ENCODE results near the gene SFMBT1.

The SFMBT1 gene

GRCh38 chr3:53082736-53083135 lies 36.9 kb upstream of the SFMBT1 start:
- no peaks in the 10 kb centered on the region for H4K20me1 ChIP-seq (ENCODE audit: insufficient read depth, low read length)
- H3K4me3 ChIP-seq (ENCODE audit: low read depth in 1 of 2, low read length in 2 of 2), result no peak overlapping the region
- no peak overlapping the region for H3K4me2 ChIP-seq (ENCODE audit: insufficient read depth, low read length)
- ATAC-seq (ENCODE audit: insufficient read depth, low read depth) (no peak), DNase-seq (no peak)
- no peak overlapping the region for H2AFZ ChIP-seq (ENCODE audit: low read depth, low read length)
- no peak overlapping the region for H3K9ac ChIP-seq (ENCODE audit: low read depth, low read length)
- H3K27me3 ChIP-seq (ENCODE audit: insufficient read depth, low read length, poor library complexity), result no peaks in the 10 kb centered on the region
- H3K9me3 ChIP-seq (ENCODE audit: insufficient read depth, low read length, severe bottlenecking), result no peaks in the 10 kb centered on the region
- TF ChIP-seq EZH2 (IDR thresholded peaks at IDR 0.05; ENCODE audit: borderline replicate concordance, low read depth, low read length, severe bottlenecking), result no peak
- TF ChIP-seq, protein P1, sequence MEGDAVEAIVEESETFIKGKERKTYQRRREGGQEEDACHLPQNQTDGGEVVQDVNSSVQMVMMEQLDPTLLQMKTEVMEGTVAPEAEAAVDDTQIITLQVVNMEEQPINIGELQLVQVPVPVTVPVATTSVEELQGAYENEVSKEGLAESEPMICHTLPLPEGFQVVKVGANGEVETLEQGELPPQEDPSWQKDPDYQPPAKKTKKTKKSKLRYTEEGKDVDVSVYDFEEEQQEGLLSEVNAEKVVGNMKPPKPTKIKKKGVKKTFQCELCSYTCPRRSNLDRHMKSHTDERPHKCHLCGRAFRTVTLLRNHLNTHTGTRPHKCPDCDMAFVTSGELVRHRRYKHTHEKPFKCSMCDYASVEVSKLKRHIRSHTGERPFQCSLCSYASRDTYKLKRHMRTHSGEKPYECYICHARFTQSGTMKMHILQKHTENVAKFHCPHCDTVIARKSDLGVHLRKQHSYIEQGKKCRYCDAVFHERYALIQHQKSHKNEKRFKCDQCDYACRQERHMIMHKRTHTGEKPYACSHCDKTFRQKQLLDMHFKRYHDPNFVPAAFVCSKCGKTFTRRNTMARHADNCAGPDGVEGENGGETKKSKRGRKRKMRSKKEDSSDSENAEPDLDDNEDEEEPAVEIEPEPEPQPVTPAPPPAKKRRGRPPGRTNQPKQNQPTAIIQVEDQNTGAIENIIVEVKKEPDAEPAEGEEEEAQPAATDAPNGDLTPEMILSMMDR (IDR thresholded peaks at IDR 0.05; ENCODE audit: borderline replicate concordance, extremely low read depth, low read length, poor library complexity, severe bottlenecking), result no peak
- 0 out of 2 replicates have a peak, but pooled peaks cover 3% of the 10 kb centered on the region for H3K36me3 ChIP-seq (ENCODE audit: insufficient read depth, low read length)
- H3K4me1 ChIP-seq (ENCODE audit: insufficient read depth, low read length), result no peaks in the 10 kb centered on the region
- H3K27ac ChIP-seq (ENCODE audit: low read length), result no peak overlapping the region
- no peaks in the 10 kb centered on the region for H3K79me2 ChIP-seq (ENCODE audit: insufficient read depth, low read length)

- H3K4me2 ChIP-seq (ENCODE audit: insufficient read depth, low read length), result no peak overlapping the region
Observed at GRCh38 chr3:53081318-53081717, 35.4 kb upstream of the SFMBT1 start.

DNA sequence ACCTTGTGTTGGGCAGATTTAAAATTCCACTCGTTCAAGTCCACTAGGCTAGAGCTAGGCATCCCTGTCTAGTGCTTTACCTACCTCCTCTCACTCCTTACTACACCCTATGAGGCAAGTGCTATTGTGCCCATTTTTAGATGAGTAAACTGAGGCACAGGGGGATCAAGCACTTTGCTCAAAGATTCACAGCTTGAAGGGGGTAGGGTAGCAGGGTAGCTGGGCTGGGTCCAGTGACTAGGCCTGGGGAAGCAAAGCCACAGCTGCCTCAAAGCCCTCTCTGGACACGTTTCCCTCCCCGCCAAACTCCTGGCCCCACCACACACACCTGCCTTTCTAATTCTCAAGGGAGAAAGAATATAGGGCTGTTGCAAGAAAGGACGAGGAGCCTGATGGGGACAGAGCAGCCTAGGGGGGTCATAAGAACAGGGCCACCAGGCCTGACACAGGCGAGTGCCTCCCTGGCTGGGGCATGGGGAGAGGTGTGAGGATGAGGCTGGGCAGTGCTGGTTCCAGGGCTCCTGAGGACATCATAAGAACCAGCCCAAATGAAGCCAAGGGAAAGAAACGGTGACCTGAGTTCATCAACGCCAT lies 34.8 kb upstream of the SFMBT1 start:
- Histone ChIP-seq H3K79me2 (ENCODE audit: insufficient read depth, low read length) (no peaks in the 10 kb centered on the region), H3K9ac (ENCODE audit: low read depth, low read length) (no peak overlapping the region), H2AFZ (ENCODE audit: low read depth, low read length) (no peak overlapping the region), H3K4me3 (ENCODE audit: low read depth in 1 of 2, low read length in 2 of 2) (no peak overlapping the region), H3K27me3 (ENCODE audit: insufficient read depth, low read length, poor library complexity) (no peaks in the 10 kb centered on the region), H3K27ac (ENCODE audit: low read length) (no peak overlapping the region), H3K36me3 (ENCODE audit: insufficient read depth, low read length) (0 out of 2 replicates have a peak, but pooled peaks cover 3% of the 10 kb centered on the region), H3K4me1 (ENCODE audit: insufficient read depth, low read length) (no peaks in the 10 kb centered on the region), H3K9me3 (ENCODE audit: insufficient read depth, low read length, severe bottlenecking) (no peaks in the 10 kb centered on the region), H3K4me2 (ENCODE audit: insufficient read depth, low read length) (no peak overlapping the region), H4K20me1 (ENCODE audit: insufficient read depth, low read length) (no peaks in the 10 kb centered on the region)
- ATAC-seq (ENCODE audit: insufficient read depth, low read depth), result no peak
- no peak for DNase-seq
- TF ChIP-seq EZH2 (IDR thresholded peaks at IDR 0.05; ENCODE audit: borderline replicate concordance, low read depth, low read length, severe bottlenecking), result no peak
- TF ChIP-seq, protein P1 (IDR thresholded peaks at IDR 0.05; ENCODE audit: borderline replicate concordance, extremely low read depth, low read length, poor library complexity, severe bottlenecking), result no peak

More at GRCh38 chr3:53081318-53081717, 35.4 kb upstream of the SFMBT1 start:
- H3K27ac ChIP-seq (ENCODE audit: low read length), result no peak overlapping the region
- ATAC-seq (ENCODE audit: insufficient read depth, low read depth), result no peak
- DNase-seq, result no peak
- H3K4me1 ChIP-seq (ENCODE audit: insufficient read depth, low read length), result no peaks in the 10 kb centered on the region
- no peaks in the 10 kb centered on the region for H3K79me2 ChIP-seq (ENCODE audit: insufficient read depth, low read length)
- TF ChIP-seq, protein P1 (IDR thresholded peaks at IDR 0.05; ENCODE audit: borderline replicate concordance, extremely low read depth, low read length, poor library complexity, severe bottlenecking), result no peak
- TF ChIP-seq EZH2 (IDR thresholded peaks at IDR 0.05; ENCODE audit: borderline replicate concordance, low read depth, low read length, severe bottlenecking), result no peak
- H2AFZ ChIP-seq (ENCODE audit: low read depth, low read length), result no peak overlapping the region
- no peak overlapping the region for H3K9ac ChIP-seq (ENCODE audit: low read depth, low read length)
- H3K9me3 ChIP-seq (ENCODE audit: insufficient read depth, low read length, severe bottlenecking), result no peaks in the 10 kb centered on the region
- no peaks in the 10 kb centered on the region for H4K20me1 ChIP-seq (ENCODE audit: insufficient read depth, low read length)
- no peak overlapping the region for H3K4me3 ChIP-seq (ENCODE audit: low read depth in 1 of 2, low read length in 2 of 2)
- H3K36me3 ChIP-seq (ENCODE audit: insufficient read depth, low read length), result 0 out of 2 replicates have a peak, but pooled peaks cover 3% of the 10 kb centered on the region
- no peaks in the 10 kb centered on the region for H3K27me3 ChIP-seq (ENCODE audit: insufficient read depth, low read length, poor library complexity)

All from DND-41 (cell line).